ENCODE results near the gene APOOL. TPM values are rescaled to one million over a fixed set of nuclear protein-coding genes. Genes with fewer than 3 reads are reported as not detected.
"Not testable (repeated sequence)": the region's sequence is repeated elsewhere in the genome, so short reads cannot be mapped to it uniquely, and the experiment has no call there.

The APOOL gene
- polyA plus RNA-seq, 4 donors: 17.7 to 25.9 (median 22.2) TPM

DNA sequence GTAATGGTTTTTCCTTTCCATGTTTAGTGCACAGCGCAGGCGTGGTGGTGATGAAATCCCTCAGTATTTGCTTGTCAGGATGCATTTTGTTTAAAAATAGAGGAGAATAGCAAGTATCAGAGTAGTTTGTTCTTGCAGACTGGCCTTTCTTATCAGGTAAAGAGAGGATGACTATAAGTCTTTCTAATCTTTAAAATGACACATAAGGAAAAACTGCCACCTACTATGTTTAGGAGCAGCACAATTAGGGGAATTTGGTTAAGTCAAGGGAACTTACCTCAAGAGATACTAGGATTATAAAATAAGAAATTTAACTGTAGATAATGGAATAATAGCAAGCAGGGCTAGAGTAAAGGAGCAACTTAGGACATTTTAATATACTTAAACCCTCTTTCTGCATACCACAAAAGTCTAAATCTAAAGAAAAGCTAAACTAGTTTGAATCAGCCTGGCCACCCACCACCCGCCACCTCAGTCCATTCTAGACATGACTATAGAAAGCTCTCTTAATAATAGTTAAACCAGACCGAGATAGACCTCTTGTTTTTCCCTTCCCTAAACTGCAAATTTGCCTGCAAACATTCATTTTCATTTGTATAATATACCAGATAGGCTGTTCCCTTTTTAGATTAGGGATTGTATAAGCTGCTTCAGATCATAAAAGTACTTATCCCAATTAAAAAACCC is 62.0 kb downstream of the APOOL start:
- DNase-seq (ENCODE audit: low read depth in 4 of 4, low spot score in 2 of 4): no peak

DNA sequence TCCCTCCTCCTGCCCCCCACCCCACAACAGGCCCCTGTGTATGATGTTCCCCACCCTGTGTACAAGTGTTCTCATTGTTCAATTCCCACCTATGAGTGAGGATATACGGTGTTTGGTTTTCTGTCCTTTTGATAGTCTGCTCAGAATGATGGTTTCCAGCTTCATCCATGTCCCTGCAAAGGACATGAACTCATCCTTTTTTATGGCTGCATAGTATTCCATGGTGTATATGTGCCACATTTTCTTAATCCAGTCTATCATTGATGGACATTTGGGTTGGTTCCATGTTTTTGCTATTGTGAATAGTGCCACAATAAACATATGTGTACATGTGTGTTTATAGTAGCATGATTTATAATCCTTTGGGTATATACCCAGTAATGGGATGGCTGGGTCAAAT is 73.6 kb downstream of the APOOL start:
- DNase-seq (ENCODE audit: low read depth in 4 of 4, low spot score in 2 of 4): not testable (repeated sequence)

DNA sequence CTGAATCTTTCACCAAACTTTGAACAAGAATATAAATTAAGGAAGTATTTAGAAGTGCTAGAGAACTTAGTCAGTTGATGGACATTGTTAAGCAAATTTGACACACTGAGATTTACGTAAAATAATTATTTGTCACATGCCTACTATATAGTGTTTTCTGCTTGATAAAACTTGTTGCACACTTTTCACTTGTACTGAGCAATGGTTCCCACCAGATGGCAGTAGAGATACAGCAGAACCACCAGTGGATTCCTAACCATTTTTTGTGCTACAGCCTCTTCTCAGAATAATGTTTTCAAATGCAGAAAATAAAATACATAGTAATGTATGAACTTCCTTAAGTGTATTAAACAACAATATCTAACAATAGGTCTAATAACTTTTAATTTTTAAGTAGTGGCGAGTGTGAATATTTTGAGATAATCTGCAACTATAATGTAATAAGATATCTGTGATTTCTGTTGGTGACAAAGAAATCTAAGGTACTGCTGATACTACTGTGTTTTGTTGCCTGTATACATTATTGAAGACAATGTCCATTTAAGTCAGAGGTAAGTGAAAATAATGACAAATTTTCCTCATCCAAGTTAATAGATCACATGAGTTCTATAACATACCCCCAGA is 81.2 kb downstream of the APOOL start:
- DNase-seq (ENCODE audit: low read depth in 4 of 4, low spot score in 2 of 4): peak in 2 of 4 donors; percentile 0 to 1

- no peak for DNase-seq (ENCODE audit: low read depth in 4 of 4, low spot score in 2 of 4)
These were observed 85.7 kb downstream of the APOOL start for GRCh38 chrX:85089321-85089840.

GRCh38 chrX:85107407-85107806 is 103.7 kb downstream of the APOOL start:
- no peak for DNase-seq (ENCODE audit: low read depth in 4 of 4, low spot score in 2 of 4)

- no peak for DNase-seq (ENCODE audit: low read depth in 4 of 4, low spot score in 2 of 4)
These were observed 104.5 kb downstream of the APOOL start for GRCh38 chrX:85108165-85108564.

DNA sequence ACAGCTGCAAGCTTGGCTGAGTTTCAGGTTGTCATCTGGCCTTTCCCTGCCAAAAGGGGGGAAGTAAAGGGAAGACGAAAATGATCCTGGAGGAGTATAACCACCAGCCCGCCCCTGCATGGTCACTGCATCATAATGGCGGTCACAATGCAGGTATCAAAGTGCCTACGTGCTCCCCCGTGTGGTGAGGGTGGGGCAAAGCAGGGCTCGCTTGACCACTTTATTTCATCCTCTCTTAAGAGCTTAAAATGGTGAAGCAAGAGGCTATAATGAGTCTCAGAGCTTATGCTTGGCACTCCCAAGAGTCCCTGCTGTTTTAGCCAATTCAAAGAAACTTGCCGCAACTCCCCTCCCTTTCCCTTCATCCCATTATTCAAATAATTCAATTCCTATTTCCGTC is 105.6 kb downstream of the APOOL start:
- no peak for DNase-seq (ENCODE audit: low read depth in 4 of 4, low spot score in 2 of 4)

DNA sequence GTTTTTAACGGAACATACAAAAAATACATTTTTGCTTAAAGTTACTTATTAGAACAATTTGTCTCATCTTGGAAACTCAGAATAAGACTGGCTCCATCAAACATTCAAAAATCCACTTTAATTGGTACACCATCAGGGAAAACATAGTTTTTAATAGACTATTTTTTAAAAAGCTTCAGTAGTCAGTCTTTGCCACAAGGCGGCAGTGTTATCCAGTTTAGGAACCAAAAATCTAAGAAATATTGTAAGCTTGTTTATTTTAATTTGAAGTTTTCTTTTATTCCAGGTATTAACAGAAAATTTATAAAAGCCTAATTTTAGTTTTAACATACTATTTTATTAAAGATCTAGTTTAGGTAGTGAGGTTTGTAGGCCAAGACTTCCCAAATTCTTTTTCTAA is 107.7 kb downstream of the APOOL start:
- DNase-seq (ENCODE audit: low read depth in 4 of 4, low spot score in 2 of 4): no peak

GRCh38 chrX:85112293-85112692 is 108.6 kb downstream of the APOOL start:
- no peak for DNase-seq (ENCODE audit: low read depth in 4 of 4, low spot score in 2 of 4)

DNA sequence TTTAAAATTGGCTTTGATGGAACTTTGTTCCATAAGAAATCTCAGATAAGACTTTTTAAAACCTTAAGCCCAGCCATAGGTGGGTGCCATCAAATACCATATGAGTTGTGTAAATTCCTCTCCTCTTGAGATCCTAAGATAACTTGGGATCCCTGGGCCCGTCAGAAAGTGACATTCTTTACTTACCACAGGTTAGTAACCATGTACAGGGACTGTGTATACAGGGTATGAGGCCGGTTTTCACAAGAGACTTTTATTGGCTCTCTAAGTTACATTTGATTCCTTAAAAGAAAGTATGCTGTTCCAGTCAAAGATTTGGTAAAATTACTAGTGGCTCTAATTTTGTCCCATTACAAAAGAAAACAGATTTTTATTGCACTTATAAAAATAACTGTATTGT is 110.1 kb downstream of the APOOL start:
- no peak for DNase-seq (ENCODE audit: low read depth in 4 of 4, low spot score in 2 of 4)

- no peak for DNase-seq (ENCODE audit: low read depth in 4 of 4, low spot score in 2 of 4)
These were observed 110.5 kb downstream of the APOOL start for GRCh38 chrX:85114171-85114570.

- no peak for DNase-seq (ENCODE audit: low read depth in 4 of 4, low spot score in 2 of 4)
These were observed 111.1 kb downstream of the APOOL start for GRCh38 chrX:85114776-85115175.

GRCh38 chrX:85115252-85115651 is 111.6 kb downstream of the APOOL start:
- no peak for DNase-seq (ENCODE audit: low read depth in 4 of 4, low spot score in 2 of 4)

- no peak for DNase-seq (ENCODE audit: low read depth in 4 of 4, low spot score in 2 of 4)
These were observed 132.7 kb downstream of the APOOL start for GRCh38 chrX:85136409-85136808.

- DNase-seq (ENCODE audit: low read depth in 4 of 4, low spot score in 2 of 4): no peak
These were observed 135.7 kb downstream of the APOOL start for GRCh38 chrX:85139422-85139821.

- no peak for DNase-seq (ENCODE audit: low read depth in 4 of 4, low spot score in 2 of 4)
These were observed 137.3 kb downstream of the APOOL start for GRCh38 chrX:85140964-85141363.

Other genes starting within 250 kb of the APOOL start
- gene SATL1, start 239.9 kb downstream of the APOOL start, polyA plus RNA-seq (ENCODE audit: insufficient read length in 4 of 4): under 1 TPM; 0.49 to 0.84 (median 0.60) TPM
- gene ZNF711, start 240.1 kb downstream of the APOOL start, polyA plus RNA-seq (ENCODE audit: insufficient read length in 4 of 4): 10 to 100 TPM; 61.7 to 85.0 (median 75.6) TPM

Measured in left renal cortex interstitium (tissue), 4 donors.